Esophagus muscularis mucosa (tissue), 4 donors: ENCODE results near the gene SIGLEC10. TPM values are rescaled to one million over a fixed set of nuclear protein-coding genes. Genes with fewer than 3 reads are reported as not detected.
A peak's percentile ranks its signal among the peaks of the same experiment; 100 is the strongest.

Experiments used
- DNase-seq: peaks from one replicate; pipeline ENCODE4 v3.0.0-alpha.2; 2017; ENCODE audit errors: extremely low spot score
- H3K27ac ChIP-seq, 4 donors: fragments of 200-600 bp; sonication (generic); replicated peaks in 1 of 4; 1 replicate in 3 of 4; 2 replicates in 1 of 4; pipeline ENCODE4 v1.5.1; 2016 to 2019; ENCODE audit warnings: mild to moderate bottlenecking in 1 of 4
- H3K27me3 ChIP-seq, 4 donors: fragments of 200-600 bp; sonication (generic); one replicate each; pipeline versions ENCODE4 v1.5.1 to v1.6.0; 2016 to 2019
- H3K36me3 ChIP-seq, 4 donors: fragments of 200-600 bp; sonication (generic); one replicate each; pipeline ENCODE4 v1.5.1; 2016 to 2019
- H3K4me1 ChIP-seq, 4 donors: fragments of 200-600 bp; sonication (generic); one replicate each; pipeline ENCODE4 v1.5.1; 2016 to 2019
- H3K4me3 ChIP-seq, 4 donors: fragments of 200-600 bp; sonication (generic); 1 replicate in 2 of 4; 2 replicates in 2 of 4; pipeline ENCODE4 v1.5.1; 2016 to 2019; ENCODE audit warnings: mild to moderate bottlenecking in 4 of 4, moderate library complexity in 1 of 4
- H3K9me3 ChIP-seq, 4 donors: fragments of 200-600 bp; sonication (generic); 1 replicate in 3 of 4; 2 replicates in 1 of 4; pipeline ENCODE4 v1.5.1; 2016 to 2019
- CTCF ChIP-seq, 3 experiments: fragments of 200-600 bp in 2 of 3; fragments of 450-650 bp in 1 of 3; sonication (generic) in 2 of 3; IDR thresholded peaks; one replicate each; pipeline ENCODE4 v1.5.1; 2017 to 2019; ENCODE audit warnings: antibody characterized with exemption in 3 of 3, mild to moderate bottlenecking in 2 of 3, moderate library complexity in 1 of 3
- EP300 ChIP-seq: sonication (generic); formaldehyde crosslinking; IDR thresholded peaks from one replicate; pipeline ENCODE4 v1.6.1; 2017; ENCODE audit warnings: antibody characterized with exemption
- POLR2A ChIP-seq: fragments of 450-650 bp; IDR thresholded peaks from one replicate; pipeline ENCODE4 v1.6.1; 2017; ENCODE audit warnings: antibody characterized with exemption, moderate library complexity, mild to moderate bottlenecking, low read depth
- POLR2AphosphoS5 ChIP-seq, 2 donors: sonication (generic); formaldehyde crosslinking; IDR thresholded peaks; one replicate each; pipeline ENCODE4 v1.6.1; 2017; ENCODE audit warnings: antibody characterized with exemption in 2 of 2
- WGBS: methylation state at CpG from one replicate; pipeline ENCODE4 v1.1.5; 2018; 5-methylcytosine and 5-hydroxymethylcytosine counted together
- intact Hi-C: fragments of 100-400 bp; cut with DNase I; formaldehyde crosslinking; loops from one replicate; pipeline ENCODE4 v1.15.1; 2023
- small RNA-seq, 3 donors: library from RNA; depleted of rRNA; stranded (forward); fragments of <200 nt; gene quantifications; one replicate each; pipeline ENCODE3, GENCODE V24; 2016
- total RNA-seq, 4 donors: library from RNA; depleted of rRNA; stranded (reverse); fragments of >200 nt; gene quantifications; one replicate each; pipeline versions ENCODE4 v1.1.0 to v1.2.1, GENCODE V29; 2016

The SIGLEC10 gene
- total RNA-seq, 4 donors from 2014 or later: 1.4 to 4.1 (median 2.4) TPM

- intact Hi-C loops: loop anchor here (10.0 kb wide), 1 partner anchor 340 kb away; no protein-coding TSS in a partner anchor
- 70% methylated on average over 15 of the region's 15 CpGs for WGBS
These were observed 53.0 kb downstream of the SIGLEC10 start for GRCh38 chr19:51364200-51365106.

GRCh38 chr19:51361239-51361638 lies 56.2 kb downstream of the SIGLEC10 start:
- Histone ChIP-seq H3K36me3 (no peaks in the 10 kb centered on the region), H3K9me3 (no peaks in the 10 kb centered on the region), H3K27ac (peak overlapping the region; percentile 95 to 99 (median 97)), H3K4me3 (no peak overlapping the region), H3K27me3 (no peaks in the 10 kb centered on the region), H3K4me1 (peaks cover 36 to 68% (median 53%) of the 10 kb centered on the region in 4 donors)
- 87% methylated on average over 13 of the region's 13 CpGs for WGBS
- no peak for TF ChIP-seq POLR2AphosphoS5 (IDR thresholded peaks at IDR 0.05)
- TF ChIP-seq EP300: no peak
- TF ChIP-seq CTCF (IDR thresholded peaks at IDR 0.05): no peak
- TF ChIP-seq POLR2A: no peak
- no peak for DNase-seq
- intact Hi-C loops: loop anchor here (10.0 kb wide), 1 partner anchor 344 kb away; no protein-coding TSS in a partner anchor

More at GRCh38 chr19:51364200-51365106, 53.0 kb downstream of the SIGLEC10 start:
- no peaks in the 10 kb centered on the region for H3K36me3 ChIP-seq
- H3K27me3 ChIP-seq: no peaks in the 10 kb centered on the region
- no peak for DNase-seq
- H3K27ac ChIP-seq: peak overlapping the region; percentile 95 to 99 (median 97)
- peak overlapping the region in 1 of 4 donors; percentile 67 for H3K4me3 ChIP-seq
- TF ChIP-seq POLR2AphosphoS5 (IDR thresholded peaks at IDR 0.05) (peak; percentile 20 to 26), POLR2A (no peak)
- no peaks in the 10 kb centered on the region for H3K9me3 ChIP-seq
- peaks cover 32 to 67% (median 57%) of the 10 kb centered on the region in 4 donors for H3K4me1 ChIP-seq

Small RNA genes lying within 50 kb of the gene (small RNA-seq; reads per million reads assigned to genes)
- gene AC020914.5: 0 reads per million in 3 donors

Other genes with a start within 250 kb of the SIGLEC10 start
- gene CD33, start 192.6 kb downstream of the SIGLEC10 start, total RNA-seq: 1 to 10 TPM; 3.0 to 9.9 (median 5.5) TPM
- gene SIGLECL1, start 166.6 kb downstream of the SIGLEC10 start, total RNA-seq: not detected
- under 1 TPM in 1 of 4 donors, not detected in 3; 0.17 TPM for gene IGLON5, start 106.0 kb downstream of the SIGLEC10 start, total RNA-seq
- gene VSIG10L, start 75.5 kb downstream of the SIGLEC10 start, total RNA-seq: 1 to 10 TPM; 1.3 to 3.4 (median 2.2) TPM
- 100 to 1,000 TPM in 2 of 4 donors, 10 to 100 TPM in 2; 86.3 to 121 (median 106) TPM for gene ETFB, start 51.3 kb downstream of the SIGLEC10 start, total RNA-seq
- not detected for gene CLDND2, start 48.6 kb downstream of the SIGLEC10 start, total RNA-seq
- gene NKG7, start 45.0 kb downstream of the SIGLEC10 start, total RNA-seq: 1 to 10 TPM in 3 of 4 donors, not detected in 1; 1.5 to 4.1 (median 2.4) TPM
- not detected for gene LIM2, start 29.7 kb downstream of the SIGLEC10 start, total RNA-seq
- gene C19orf84, start 27.1 kb downstream of the SIGLEC10 start, total RNA-seq: not detected
- gene SIGLEC8, start 40.8 kb upstream of the SIGLEC10 start, total RNA-seq: 1 to 10 TPM in 1 of 4 donors, under 1 TPM in 2, not detected in 1; 0.66 to 1.7 (median 0.86) TPM
- gene CEACAM18, start 60.9 kb upstream of the SIGLEC10 start, total RNA-seq: not detected
- under 1 TPM in 1 of 4 donors, not detected in 3; 0.29 TPM for gene SIGLEC12, start 84.2 kb upstream of the SIGLEC10 start, total RNA-seq
- 1 to 10 TPM in 3 of 4 donors, under 1 TPM in 1; 0.58 to 6.3 (median 3.5) TPM for gene SIGLEC6, start 114.0 kb upstream of the SIGLEC10 start, total RNA-seq
- gene ZNF175, start 153.6 kb upstream of the SIGLEC10 start, total RNA-seq: 1 to 10 TPM; 3.6 to 5.8 (median 4.9) TPM
- 1 to 10 TPM in 2 of 4 donors, under 1 TPM in 2; 0.52 to 2.0 (median 1.00) TPM for gene SIGLEC5, start 212.8 kb upstream of the SIGLEC10 start, total RNA-seq
- gene SIGLEC14, start 229.2 kb upstream of the SIGLEC10 start, total RNA-seq: 1 to 10 TPM in 3 of 4 donors, not detected in 1; 2.5 to 9.9 (median 5.0) TPM